IPS-18c (cell line): ENCODE results near the gene VSX2.

Experiments used
- H3K4me3 ChIP-seq: 2 replicates; pipeline ENCODE4 v1.7.0; 2013; ENCODE audit warnings: low read depth, mild to moderate bottlenecking, low read length, moderate library complexity; ENCODE audit not compliant: insufficient read depth
- H3K9me3 ChIP-seq: one replicate; pipeline ENCODE4 v1.6.1; 2013; ENCODE audit warnings: mild to moderate bottlenecking, low read length, moderate library complexity; ENCODE audit not compliant: control insufficient read depth, insufficient read depth

Gene VSX2

DNA sequence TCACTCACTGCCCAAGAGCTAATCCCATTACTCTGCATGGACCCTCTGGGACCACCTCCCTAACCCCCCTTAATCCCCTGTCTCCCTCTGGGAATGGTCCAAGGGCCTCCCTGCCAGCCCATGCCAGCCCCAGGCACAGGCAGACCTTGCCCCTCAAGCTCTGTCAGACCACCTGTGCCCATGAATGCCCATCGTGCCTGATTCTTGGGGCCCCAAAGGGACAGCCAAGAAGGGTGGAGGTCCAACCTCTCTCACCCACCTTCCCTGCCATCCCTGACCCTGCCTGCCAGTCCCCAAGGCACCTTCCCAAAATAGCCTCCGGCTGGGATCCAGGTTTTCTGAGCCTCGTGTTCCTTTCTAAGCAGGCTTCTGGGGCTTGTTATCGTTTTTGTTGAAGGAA is 20.8 kb upstream of the VSX2 start:
- no peak overlapping the region for H3K4me3 ChIP-seq
- H3K9me3 ChIP-seq = no peaks in the 10 kb centered on the region

DNA sequence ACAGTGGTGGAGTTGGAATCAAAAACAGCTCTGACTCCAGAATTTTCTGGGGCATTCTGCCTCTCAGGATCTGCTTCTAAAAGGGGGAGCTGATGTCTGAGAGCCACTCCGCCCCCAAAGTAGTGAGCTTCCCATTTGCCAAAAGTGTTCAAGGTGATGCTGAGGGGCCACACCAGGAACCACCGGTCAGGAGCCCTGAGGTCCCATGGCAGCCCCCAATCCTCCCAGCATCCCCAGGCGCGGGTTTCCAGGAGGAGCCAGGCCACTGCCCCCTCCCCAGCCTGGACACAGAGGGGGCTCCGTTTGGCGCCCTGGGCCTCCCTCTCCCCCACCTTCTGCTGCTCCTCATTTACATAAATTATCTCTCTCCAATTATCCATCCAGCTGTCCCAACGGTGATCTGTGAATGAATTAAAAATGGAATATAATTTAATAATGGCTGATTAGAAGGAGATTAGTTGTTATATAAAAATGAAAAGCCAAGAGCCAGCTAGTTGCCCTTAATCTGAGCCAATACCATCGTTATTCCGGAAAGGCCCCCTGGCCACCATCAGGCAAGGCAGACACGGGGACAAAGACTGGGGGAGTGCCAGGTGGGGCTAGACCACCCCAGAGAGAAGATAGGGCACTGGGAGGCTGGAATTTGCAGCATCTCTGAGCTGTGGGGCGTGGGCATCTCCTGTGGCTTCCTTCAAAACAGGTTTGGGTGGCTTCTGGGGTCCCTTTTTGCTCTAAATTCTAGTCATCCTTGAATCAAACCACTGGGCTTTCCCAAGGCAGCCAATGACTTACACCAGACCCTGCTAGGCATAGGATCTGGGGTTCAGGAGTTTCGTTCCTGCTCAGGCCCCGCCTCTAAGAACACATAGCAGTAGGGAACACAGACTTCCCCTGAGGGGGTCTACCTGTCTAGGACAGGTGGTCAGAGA is 19.7 kb upstream of the VSX2 start:
- Histone ChIP-seq H3K4me3 (no peak overlapping the region), H3K9me3 (no peaks in the 10 kb centered on the region)

DNA sequence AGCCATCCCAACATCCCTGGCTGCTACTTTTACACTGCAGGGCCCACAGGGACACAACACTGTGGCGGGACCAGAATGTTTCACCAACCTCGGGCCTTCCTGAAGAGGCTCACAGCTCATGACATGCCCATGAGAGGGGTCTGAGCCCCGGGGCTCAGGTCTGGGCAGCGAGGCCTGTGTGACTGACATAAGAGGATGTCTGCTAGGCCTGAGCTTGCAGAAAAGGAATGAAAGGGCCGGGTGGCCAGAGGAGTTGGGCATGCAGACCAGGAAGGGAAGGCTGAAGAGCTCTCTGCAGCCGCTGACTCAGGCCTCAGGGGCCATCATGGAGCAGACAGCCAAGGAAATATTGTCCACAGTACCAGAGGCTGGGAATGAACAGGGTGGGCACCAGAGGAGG is 18.3 kb upstream of the VSX2 start:
- Histone ChIP-seq H3K4me3 (no peak overlapping the region), H3K9me3 (no peaks in the 10 kb centered on the region)

DNA sequence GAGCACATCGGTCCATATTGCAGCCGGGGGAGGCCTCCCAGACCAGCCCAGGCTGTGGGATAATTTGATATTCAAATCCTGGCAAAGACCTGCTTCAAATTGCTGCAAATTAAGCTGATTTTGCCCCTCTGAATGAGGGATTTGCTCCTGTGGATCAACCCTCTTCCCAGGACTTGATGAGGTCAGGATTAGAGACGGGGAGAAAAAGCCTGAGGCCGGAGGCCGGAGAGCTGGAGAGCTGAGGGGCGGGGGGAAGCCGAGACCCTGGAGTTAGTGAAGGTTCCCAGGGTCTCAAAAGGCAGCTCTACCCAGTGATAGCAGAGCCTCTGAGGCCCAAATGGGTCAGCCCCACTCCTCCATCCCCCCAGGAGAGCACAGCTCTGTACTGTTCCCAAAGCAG is 17.5 kb upstream of the VSX2 start:
- no peaks in the 10 kb centered on the region for H3K9me3 ChIP-seq

DNA sequence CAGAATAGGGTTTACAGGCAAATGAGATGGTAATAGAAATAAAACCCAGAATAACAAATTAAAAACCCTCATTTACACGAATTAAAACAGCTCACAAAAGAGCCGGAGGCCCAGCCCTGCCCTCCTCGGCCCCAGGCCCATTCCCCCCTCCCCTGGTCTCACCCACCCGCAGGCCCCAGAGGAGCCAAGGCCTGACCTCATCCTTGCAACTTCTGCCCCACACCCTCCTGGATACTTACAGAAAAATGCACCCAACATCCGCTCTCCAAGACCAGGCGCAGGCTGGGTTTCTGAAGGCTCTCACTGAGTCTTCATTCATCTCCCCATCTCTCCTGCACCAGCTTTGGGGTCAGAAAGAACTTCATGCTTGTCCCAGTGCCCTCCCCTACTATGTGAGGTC is 16.2 kb upstream of the VSX2 start:
- Histone ChIP-seq H3K4me3 (no peak overlapping the region), H3K9me3 (no peaks in the 10 kb centered on the region)

More for the DNA sequence above, 17.5 kb upstream of the VSX2 start:
- H3K4me3 ChIP-seq = no peak overlapping the region

DNA sequence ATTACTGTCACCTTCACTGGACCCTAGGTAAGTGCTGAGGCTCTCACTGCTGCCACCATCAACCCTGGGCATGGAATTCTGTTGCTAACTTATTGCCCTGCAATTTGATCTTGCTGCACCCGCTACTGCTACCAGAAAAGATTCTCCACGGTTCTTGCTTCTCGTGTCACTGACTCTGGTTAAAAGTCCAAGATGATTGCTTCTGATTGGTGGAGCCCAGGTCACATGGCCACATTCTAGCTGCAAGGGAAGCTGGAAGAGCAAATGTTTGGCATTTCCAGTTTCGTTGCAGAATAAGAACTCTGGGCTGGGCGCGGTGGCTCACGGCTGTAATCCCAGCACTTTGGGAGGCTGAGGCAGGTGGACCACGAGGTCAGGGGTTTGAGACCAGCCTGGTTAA is 7.5 kb upstream of the VSX2 start:
- H3K9me3 ChIP-seq = peaks cover 3% of the 10 kb centered on the region
- no peak overlapping the region for H3K4me3 ChIP-seq

DNA sequence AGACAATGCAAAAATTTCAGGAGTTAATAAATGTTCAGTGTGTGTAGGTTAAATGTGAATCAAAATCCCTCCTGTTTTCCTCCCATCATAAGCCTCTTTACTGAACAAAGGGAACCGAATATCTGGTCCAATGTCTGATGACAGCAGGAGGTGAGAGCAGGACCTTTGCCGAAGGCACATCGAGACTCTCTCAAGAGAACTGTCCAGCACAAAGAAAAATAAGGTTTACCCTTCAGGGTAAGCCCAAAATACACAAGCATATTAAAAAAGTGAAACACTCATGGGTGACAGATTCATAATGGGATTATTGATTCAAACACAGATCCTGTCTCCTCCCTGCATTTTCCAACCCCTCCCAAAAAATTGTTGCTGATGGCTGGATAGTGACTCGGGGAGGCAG is 4.2 kb upstream of the VSX2 start:
- no peak overlapping the region for H3K4me3 ChIP-seq
- no peaks in the 10 kb centered on the region for H3K9me3 ChIP-seq

DNA sequence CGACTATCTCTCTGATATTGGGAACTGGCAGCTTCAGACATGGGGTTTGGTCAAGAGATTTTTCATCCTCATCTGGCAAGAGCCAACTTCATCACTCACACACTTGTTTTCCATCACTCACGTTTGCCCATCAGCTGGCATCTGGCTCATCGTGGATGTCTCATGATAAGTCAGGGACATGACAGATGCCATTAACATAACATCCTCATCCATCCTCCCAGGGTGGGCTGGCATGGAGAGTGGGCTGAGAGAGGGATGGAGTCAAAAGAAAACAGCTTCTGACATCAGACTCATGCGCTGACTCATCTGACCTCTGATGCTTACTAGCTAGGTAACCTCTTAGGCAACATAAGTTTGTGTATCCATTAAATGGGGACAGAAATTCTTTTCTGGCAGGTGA is 1.8 kb upstream of the VSX2 start:
- H3K4me3 ChIP-seq = no peak overlapping the region
- H3K9me3 ChIP-seq = no peaks in the 10 kb centered on the region

DNA sequence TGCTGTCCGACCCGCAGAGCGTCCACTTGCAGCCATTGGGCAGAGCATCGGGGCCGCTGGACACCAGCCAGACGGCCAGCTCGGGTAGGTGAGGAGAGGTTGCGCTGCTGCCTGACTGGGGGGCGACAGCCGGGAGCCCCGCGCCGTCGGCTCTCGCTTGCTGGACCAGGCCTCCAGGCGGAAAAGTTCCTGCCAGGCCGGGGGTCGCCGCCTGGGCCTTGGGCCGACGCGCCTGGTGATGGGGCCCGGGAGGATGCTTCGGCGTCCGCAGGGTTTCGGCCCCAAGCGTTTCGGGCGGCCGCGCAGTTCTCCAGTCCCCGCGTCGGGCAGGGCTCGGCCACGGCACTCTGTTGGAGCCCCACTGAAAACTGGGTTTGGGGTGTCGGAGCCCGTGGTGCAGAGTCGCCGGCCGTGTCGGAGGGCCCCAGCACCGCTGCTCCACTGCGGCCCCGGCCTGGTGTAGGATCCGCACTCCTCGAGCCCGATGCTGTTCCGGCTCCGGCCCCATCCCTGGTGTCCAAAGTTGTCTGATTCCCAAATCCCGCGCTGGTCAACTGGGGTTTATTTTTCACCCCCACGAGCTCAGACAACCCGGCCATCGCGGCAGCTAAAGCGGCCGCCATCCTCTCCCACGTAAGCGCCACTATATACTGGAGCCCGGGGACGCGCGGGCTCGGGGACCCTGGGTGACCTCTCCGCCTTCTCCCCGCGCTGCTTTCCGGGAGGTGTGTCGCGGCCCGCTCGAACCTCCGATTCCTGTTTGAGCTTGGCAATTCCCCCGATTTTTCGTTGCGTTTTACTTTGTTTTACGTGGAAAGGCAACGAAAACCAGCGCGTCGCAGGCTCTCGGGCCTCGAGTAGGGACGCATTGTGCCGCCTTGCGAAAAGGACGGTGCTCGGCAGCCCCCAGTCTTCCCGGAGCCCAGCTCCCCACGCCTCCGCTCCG is 872 bp downstream of the VSX2 start:
- H3K4me3 ChIP-seq = peak overlapping the region; percentile 43
- no peaks in the 10 kb centered on the region for H3K9me3 ChIP-seq

DNA sequence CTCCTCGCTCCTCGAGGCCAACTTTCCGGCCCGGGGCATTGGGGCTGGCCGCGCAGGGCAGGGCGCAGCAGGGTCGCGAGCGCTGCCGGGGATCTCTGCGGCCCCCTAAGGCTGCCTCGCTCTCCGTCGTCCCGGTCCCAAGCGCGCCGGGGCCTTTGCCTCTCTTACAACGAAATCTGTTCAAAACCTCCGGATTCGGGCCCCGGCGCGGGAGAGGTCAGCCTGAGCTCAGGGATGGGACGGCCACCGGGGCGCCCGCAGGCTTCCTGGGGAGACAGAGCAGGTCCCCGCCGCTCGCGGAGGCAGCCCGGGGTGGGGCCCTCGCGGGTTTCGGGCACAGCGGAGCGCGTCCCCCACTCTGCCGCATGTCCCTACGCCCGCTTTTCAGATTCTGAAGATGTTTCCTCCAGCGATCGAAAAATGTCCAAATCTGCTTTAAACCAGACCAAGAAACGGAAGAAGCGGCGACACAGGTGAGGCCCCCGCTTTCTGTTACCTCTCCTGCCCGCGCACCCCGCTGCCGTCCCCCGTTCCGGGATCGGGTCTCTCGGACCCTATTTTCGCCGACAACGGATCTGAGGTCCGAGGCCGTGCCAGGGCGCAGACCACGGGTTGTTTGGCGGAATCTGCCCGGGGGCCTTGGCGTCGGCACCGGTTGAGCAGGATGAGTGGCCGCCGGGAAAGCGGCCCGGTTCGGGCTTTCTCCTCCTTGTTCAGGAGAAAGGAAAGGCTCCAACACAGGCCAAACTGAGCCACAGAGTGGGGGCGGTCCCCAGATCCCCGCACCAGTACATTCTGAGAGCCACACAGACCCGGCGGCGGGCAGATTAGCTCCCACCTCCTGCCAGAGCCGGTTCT is 1.8 kb downstream of the VSX2 start:
- no peaks in the 10 kb centered on the region for H3K9me3 ChIP-seq
- H3K4me3 ChIP-seq = peak overlapping the region; percentile 43

DNA sequence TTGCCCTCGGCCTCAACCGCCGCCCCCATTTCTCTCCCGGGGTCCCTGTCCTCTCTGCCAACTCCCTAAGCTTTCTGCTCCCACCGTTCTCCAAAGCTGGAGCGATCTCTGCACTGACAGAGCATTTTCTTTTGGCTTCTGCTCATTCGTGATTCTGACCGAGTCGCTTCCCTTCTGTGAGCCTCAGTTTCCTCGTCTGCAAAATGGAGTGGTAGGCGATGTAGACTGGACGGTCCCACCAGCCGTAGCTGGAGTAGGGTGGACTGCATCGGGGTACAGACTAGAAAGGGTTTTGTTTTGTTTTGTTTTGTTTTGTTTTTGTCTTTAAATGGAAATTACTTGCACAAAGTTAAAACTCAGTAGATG is 2.4 kb downstream of the VSX2 start:
- H3K9me3 ChIP-seq = no peaks in the 10 kb centered on the region
- peak overlapping the region; percentile 43; the same call in 1 of the 2 replicates for H3K4me3 ChIP-seq

DNA sequence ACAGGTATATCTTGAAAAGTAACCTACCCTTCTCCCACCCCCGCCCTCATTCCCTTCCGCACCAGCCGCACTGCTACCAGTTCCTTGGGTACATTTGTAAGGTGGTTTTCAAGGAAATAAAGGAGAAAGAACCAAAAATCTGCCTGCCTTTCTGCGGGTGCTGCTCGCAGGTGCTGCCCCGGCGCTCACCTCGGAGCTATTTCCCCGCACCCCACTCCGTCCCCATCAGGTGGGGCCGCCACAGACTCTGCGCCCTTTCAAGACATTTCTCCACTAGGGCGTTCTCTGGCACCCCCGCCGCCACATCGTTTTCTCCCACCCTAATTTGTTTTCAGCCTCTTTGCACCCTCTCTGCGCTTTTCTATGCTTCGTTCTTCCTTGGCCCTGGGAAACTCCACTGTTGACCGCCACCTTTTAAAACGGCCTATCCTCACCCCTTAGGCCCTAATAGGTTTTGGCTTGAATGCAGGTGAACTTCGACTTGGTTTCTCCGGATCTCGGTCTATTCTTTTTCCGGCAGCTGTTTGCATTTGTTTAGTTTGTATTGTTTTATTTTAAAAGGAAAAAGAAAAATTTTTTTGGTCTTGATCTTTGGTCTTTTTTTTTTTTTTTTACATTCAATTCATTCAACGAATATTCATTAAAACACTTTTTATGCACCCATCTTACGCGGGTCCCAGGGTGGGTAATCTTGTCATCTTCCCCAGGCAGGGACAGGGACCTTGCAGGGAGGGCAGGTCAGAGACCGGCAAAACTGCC is 3.0 kb downstream of the VSX2 start:
- Histone ChIP-seq H3K9me3 (no peaks in the 10 kb centered on the region), H3K4me3 (no peak overlapping the region)

DNA sequence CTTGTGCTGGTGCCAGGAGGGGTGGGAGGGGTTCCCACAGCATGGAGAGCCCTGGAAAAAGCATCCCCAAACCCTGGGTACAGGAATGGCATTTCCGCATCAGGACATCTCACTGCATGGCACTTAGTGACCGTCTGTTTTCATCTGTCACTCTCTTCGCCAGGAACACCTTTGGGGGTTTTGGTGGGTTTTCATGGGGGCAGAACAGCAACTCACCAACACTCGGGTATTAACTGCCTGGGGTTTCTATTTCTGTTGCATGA is 3.5 kb downstream of the VSX2 start:
- Histone ChIP-seq H3K4me3 (no peak overlapping the region), H3K9me3 (no peaks in the 10 kb centered on the region)

DNA sequence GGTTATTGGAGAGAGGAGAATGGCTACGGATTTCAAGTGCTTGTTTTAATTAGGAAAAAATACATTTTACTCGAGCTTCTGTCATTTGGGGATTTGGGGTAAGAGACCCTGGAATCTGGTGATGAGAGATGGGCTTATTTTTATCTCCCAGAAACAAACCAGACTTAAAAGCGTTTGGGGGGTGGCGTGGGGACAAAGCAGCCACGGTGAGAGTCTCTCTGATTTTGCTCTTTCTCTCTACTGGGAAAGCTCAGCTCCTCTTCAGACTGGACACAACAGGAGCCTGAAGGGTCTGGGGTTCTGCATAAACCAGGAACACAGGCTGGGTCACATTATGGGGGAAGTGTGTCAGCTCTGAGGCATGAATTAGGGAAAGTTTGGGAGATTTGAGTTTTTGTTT is 3.8 kb downstream of the VSX2 start:
- no peak overlapping the region for H3K4me3 ChIP-seq

DNA sequence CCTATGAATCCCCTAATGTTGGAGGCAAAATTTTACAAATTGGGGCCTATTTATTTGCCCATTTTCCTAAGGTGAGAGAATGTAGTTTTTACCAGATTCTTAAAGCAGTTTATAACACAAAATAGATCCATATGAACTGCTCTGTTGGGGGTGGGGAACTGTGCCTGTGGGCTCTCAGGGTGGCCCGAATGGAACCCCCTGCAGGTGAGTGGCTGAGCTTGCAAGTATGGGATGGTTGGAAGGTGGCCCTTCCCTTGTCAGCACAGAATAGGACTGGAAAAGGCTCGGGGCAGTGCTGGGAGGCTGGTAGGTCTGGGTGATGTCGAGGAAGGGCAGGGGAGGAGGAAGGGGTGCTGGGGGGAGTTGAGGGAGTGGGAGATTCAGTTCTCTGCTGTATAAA is 4.9 kb downstream of the VSX2 start:
- no peaks in the 10 kb centered on the region for H3K9me3 ChIP-seq
- H3K4me3 ChIP-seq = no peak overlapping the region

More for the DNA sequence above, 3.8 kb downstream of the VSX2 start:
- H3K9me3 ChIP-seq = no peaks in the 10 kb centered on the region

DNA sequence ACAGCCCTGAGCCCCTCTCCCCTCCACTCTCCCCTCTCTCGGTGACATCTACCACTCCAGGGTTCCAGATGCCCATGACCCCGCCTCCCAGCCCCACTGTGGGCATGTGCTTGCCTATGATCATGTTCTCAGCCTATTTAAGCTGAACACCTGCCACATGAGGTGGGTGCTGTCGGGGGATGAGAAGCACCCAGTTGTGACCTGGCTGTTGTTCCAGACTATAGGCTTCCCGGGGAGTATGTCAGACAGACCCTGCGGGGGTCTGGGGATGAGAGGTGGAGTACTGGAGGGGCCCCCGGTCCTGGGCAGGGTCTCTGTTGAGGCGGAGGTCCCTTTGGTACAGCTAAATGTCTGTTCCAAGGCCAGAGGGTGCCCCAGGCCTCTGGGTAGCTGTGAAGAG is 6.0 kb downstream of the VSX2 start:
- H3K9me3 ChIP-seq = no peaks in the 10 kb centered on the region

DNA sequence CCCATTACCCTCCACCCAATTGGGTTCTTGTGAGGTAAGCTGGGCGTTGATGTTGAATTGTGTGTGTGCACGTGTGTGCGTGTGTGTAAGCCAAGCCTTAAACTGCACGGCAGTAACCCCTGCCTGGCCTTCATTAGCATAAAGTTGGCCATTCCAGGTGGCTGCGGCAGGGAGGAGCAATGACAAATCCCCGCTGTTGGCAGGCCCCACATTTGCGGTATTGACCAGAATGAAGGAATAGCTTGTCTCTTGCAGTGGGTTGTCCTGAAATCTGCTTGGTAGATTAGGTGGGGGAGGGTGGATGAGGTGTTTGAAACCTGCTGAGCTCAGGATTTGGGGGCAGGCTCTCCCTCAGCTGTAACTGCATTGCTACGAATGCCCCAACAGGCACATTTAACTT is 7.3 kb downstream of the VSX2 start:
- Histone ChIP-seq H3K9me3 (no peaks in the 10 kb centered on the region), H3K4me3 (no peak overlapping the region)

More for the DNA sequence above, 6.0 kb downstream of the VSX2 start:
- H3K4me3 ChIP-seq = no peak overlapping the region
